Osteoblast (primary cell): ENCODE results near the gene ANTXR2. TPM values are rescaled to one million over a fixed set of nuclear protein-coding genes. Genes with fewer than 3 reads are reported as not detected.

Experiments used
- DNase-seq: peaks from one replicate; pipeline ENCODE4 v3.0.0; 2011; ENCODE audit warnings: low spot score, mixed read lengths; ENCODE audit not compliant: insufficient read length; ENCODE audit errors: missing footprints
- H2AFZ ChIP-seq: 2 replicates; pipeline ENCODE4 v1.6.0; 2011; ENCODE audit warnings: mild to moderate bottlenecking, low read length
- H3K27ac ChIP-seq: 2 replicates; pipeline ENCODE4 v1.5.1; 2011; ENCODE audit warnings: mild to moderate bottlenecking, low read depth, low read length, moderate library complexity
- H3K27me3 ChIP-seq: 2 replicates; pipeline ENCODE4 v1.6.0; 2012; ENCODE audit warnings: mild to moderate bottlenecking, control low read depth, inconsistent platforms, low read length, moderate library complexity; ENCODE audit not compliant: insufficient read depth
- H3K36me3 ChIP-seq: 2 replicates; pipeline ENCODE4 v1.5.1; 2011; ENCODE audit warnings: mild to moderate bottlenecking, low read length, control low read depth, moderate library complexity; ENCODE audit not compliant: insufficient read depth
- H3K4me1 ChIP-seq: 2 replicates; pipeline ENCODE4 v1.5.1; 2011; ENCODE audit warnings: mild to moderate bottlenecking, low read length, control low read depth, moderate library complexity; ENCODE audit not compliant: insufficient read depth
- H3K4me2 ChIP-seq: 2 replicates; pipeline ENCODE4 v1.6.0; 2011; ENCODE audit warnings: mild to moderate bottlenecking, low read length; ENCODE audit not compliant: insufficient read depth
- H3K4me3 ChIP-seq: fragments of 200-600 bp; sonication (generic); 3 replicates; pipeline ENCODE4 v1.5.1; 2012; ENCODE audit warnings: mild to moderate bottlenecking, low read length, inconsistent platforms; ENCODE audit not compliant: insufficient read depth
- H3K79me2 ChIP-seq: 2 replicates; pipeline ENCODE4 v1.6.0; 2012; ENCODE audit warnings: mild to moderate bottlenecking, low read length, control low read depth, inconsistent platforms; ENCODE audit not compliant: insufficient read depth
- H3K9me3 ChIP-seq: 2 replicates; pipeline ENCODE4 v1.5.1; 2011; ENCODE audit warnings: low read depth, low read length, control low read depth
- H4K20me1 ChIP-seq: 2 replicates; pipeline ENCODE4 v1.6.0; 2012; ENCODE audit warnings: mild to moderate bottlenecking, low read length, control low read depth; ENCODE audit not compliant: insufficient read depth
- total RNA-seq: library from RNA; depleted of rRNA; stranded (reverse); fragments of >200 nt; gene quantifications from 2 replicates; pipeline ENCODE4 v1.2.3, GENCODE V29; 2012
- TF ChIP-seq, protein P1 (sequence below): IDR thresholded peaks from 2 replicates; pipeline ENCODE4 v1.5.1; 2011; ENCODE audit warnings: mild to moderate bottlenecking, low read depth, low read length, moderate library complexity; ENCODE audit errors: extremely low read depth

The ANTXR2 gene
- total RNA-seq, 1 donor, result 97.4 TPM

DNA sequence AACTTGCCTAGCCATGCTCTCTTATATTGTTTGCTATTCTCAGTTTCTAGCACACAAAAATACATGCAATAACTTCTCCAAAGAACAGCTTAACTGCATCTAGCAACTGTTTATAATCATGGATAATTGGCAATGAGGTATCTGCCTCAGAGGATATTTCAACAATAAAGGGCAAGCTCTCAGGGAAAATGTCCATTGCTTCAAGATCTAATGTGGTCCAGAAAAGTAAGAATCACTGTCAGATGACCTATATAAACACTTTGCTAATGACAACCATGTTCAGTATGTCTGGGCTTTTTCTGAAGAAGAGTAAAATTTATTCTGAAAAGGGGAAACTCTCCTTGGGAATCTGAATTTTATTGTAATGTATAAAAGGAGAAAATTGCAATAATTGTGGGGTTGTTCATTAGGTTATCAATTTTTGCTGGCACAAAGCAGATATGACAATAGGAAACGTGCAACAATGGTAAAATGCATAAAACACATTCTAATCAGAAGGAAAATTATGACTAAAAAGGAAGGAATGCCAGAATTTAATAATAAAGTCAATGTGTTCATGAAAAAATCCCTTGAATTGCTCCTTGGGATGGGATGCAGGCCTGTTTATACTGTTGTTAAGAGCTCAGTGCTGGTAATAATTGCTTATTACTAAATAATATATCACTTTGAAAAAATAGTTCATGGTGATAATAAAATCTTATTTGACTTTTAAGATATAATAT is 90.3 kb downstream of the ANTXR2 start:
- no peak for DNase-seq
- Histone ChIP-seq H3K4me2 (no peak overlapping the region), H3K36me3 (peaks cover 25% of the 10 kb centered on the region), H4K20me1 (peaks cover 4% of the 10 kb centered on the region), H2AFZ (no peak overlapping the region), H3K4me3 (no peak overlapping the region), H3K27ac (peak overlapping the region; percentile 28), H3K4me1 (no peaks in the 10 kb centered on the region), H3K9me3 (no peaks in the 10 kb centered on the region), H3K79me2 (peaks cover 22% of the 10 kb centered on the region), H3K27me3 (no peaks in the 10 kb centered on the region)
- TF ChIP-seq, protein P1, sequence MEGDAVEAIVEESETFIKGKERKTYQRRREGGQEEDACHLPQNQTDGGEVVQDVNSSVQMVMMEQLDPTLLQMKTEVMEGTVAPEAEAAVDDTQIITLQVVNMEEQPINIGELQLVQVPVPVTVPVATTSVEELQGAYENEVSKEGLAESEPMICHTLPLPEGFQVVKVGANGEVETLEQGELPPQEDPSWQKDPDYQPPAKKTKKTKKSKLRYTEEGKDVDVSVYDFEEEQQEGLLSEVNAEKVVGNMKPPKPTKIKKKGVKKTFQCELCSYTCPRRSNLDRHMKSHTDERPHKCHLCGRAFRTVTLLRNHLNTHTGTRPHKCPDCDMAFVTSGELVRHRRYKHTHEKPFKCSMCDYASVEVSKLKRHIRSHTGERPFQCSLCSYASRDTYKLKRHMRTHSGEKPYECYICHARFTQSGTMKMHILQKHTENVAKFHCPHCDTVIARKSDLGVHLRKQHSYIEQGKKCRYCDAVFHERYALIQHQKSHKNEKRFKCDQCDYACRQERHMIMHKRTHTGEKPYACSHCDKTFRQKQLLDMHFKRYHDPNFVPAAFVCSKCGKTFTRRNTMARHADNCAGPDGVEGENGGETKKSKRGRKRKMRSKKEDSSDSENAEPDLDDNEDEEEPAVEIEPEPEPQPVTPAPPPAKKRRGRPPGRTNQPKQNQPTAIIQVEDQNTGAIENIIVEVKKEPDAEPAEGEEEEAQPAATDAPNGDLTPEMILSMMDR, result no peak

- Histone ChIP-seq H3K27ac (no peak overlapping the region), H3K9me3 (no peaks in the 10 kb centered on the region), H3K79me2 (peaks cover 4% of the 10 kb centered on the region), H3K36me3 (peaks cover 43% of the 10 kb centered on the region), H3K27me3 (no peaks in the 10 kb centered on the region), H3K4me1 (no peaks in the 10 kb centered on the region), H2AFZ (no peak overlapping the region), H4K20me1 (no peaks in the 10 kb centered on the region), H3K4me2 (no peak overlapping the region), H3K4me3 (no peak overlapping the region)
- no peak for DNase-seq
- TF ChIP-seq, protein P1, result no peak
Measured at GRCh38 chr4:79980448-79980847, 92.6 kb downstream of the ANTXR2 start.

DNA sequence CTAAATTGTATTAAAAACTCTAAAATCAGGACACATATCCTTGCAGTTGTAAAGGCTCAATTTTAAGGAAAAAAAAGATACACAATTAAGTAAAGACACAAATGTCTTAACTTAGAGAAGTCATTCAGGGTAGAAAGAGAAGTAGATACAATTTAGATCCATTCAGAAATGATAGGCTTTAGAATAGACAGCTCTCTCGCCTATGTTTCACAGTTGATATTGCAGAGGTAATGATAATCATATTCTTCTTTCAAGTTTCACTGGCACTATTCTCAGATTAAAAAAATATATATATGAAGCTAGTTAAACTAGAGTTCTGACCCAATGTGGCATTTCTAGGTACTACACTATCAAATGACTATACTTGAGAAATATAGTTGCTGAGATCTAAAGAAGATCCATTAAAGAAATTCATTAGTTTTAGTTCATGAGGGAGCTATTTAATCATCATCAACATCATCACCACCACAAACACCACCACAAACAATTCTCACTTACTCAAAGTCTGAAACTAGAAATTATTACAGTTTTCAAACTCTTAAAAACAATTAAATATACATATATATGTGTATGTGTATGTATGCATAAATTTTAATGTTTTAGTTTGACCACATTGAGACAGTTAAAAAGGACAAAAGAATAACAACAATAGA is 93.1 kb downstream of the ANTXR2 start:
- H4K20me1 ChIP-seq, result no peaks in the 10 kb centered on the region
- peaks cover 2% of the 10 kb centered on the region for H3K79me2 ChIP-seq
- H3K4me3 ChIP-seq, result no peak overlapping the region
- H3K27ac ChIP-seq, result no peak overlapping the region
- no peak overlapping the region for H2AFZ ChIP-seq
- TF ChIP-seq, protein P1, result no peak
- H3K4me1 ChIP-seq, result no peaks in the 10 kb centered on the region
- H3K27me3 ChIP-seq, result no peaks in the 10 kb centered on the region
- H3K36me3 ChIP-seq, result peaks cover 44% of the 10 kb centered on the region
- no peak overlapping the region for H3K4me2 ChIP-seq
- DNase-seq, result no peak
- no peaks in the 10 kb centered on the region for H3K9me3 ChIP-seq

DNA sequence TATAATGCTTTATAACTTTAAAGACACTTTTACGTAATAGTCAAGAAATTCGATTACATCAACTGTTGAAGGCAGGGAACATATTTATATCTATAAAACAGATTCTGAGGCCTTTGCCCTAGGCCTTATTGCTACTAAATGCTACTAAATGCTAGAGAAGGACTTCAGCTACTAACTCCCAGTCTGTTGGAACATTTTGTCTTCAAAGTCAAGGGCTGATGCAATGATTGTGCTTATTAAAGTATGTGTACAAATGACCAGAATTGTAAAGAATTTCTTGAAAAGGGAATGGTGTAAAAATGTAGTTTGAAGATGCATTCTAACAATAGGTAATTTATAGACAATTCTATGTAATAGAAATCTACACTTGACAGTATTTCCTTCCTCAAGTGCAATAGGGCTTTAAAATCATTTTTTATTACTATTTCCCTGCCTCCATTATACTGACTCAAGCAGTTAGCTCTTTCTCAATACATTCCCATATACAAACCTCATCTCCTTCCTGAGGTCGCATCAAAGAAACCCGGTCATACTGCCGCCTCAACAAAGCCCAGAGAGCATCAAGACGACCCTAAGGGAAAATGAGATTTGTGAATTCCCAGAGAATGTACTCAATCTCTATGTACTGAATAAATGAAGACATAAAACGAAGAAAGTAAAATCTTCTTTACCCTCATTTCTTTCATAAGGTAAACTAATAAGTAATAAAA is 95.7 kb downstream of the ANTXR2 start:
- no peak overlapping the region for H2AFZ ChIP-seq
- peaks cover 42% of the 10 kb centered on the region for H3K36me3 ChIP-seq
- H3K4me1 ChIP-seq, result no peaks in the 10 kb centered on the region
- no peak overlapping the region for H3K27ac ChIP-seq
- no peak for DNase-seq
- H4K20me1 ChIP-seq, result no peaks in the 10 kb centered on the region
- no peaks in the 10 kb centered on the region for H3K9me3 ChIP-seq
- H3K27me3 ChIP-seq, result no peaks in the 10 kb centered on the region
- peaks cover 2% of the 10 kb centered on the region for H3K79me2 ChIP-seq
- H3K4me2 ChIP-seq, result no peak overlapping the region
- TF ChIP-seq, protein P1, result no peak
- H3K4me3 ChIP-seq, result no peak overlapping the region
